SK-N-SH (cell line): ENCODE results near the gene NDUFA3. TPM values are rescaled to one million over a fixed set of nuclear protein-coding genes. Genes with fewer than 3 reads are reported as not detected.

ENCODE experiments used
- CTCF ChIA-PET: fragments of 300-600, 350-600 bp; formaldehyde crosslinking; extraction: SDS; loops from one replicate; lab custom pipeline; 2021; lab: Yijun Ruan, JAX
- POLR2A ChIA-PET: fragments of 350-600 bp; sonication (Branson Sonifier 250); formaldehyde crosslinking; extraction: SDS; loops from one replicate; lab custom pipeline; 2020; ENCODE audit warnings: antibody characterized with exemption, inconsistent platforms; lab: Yijun Ruan, JAX
- DNase-seq: peaks from one replicate; pipeline ENCODE4 v3.0.0; 2012
- H2AFZ ChIP-seq: fragments of 200-600 bp; sonication (generic); 2 replicates; pipeline ENCODE4 v1.8.1; 2016; ENCODE audit warnings: antibody characterized with exemption, mild to moderate bottlenecking, low read depth
- H3F3A ChIP-seq: fragments of 200-600 bp; sonication (generic); replicated peaks from 2 replicates; pipeline ENCODE3; 2016; ENCODE audit warnings: antibody characterized with exemption, mild to moderate bottlenecking; ENCODE audit not compliant: insufficient read depth
- H3K27ac ChIP-seq, 2 experiments: fragments of 200-500 bp in 1 of 2; fragments of 200-600 bp in 1 of 2; sonication (Bioruptor generic) in 1 of 2; sonication (generic), shearing (Covaris generic) in 1 of 2; 2 replicates each; pipeline versions ENCODE4 v1.5.1 to v1.6.1; 2014 to 2016; ENCODE audit warnings: low read depth in 2 of 2, inconsistent platforms in 1 of 2, low read length in 1 of 2, mild to moderate bottlenecking in 1 of 2, mixed read lengths in 1 of 2
- H3K27me3 ChIP-seq: fragments of 200-600 bp; sonication (generic), shearing (Covaris generic); 2 replicates; pipeline ENCODE4 v1.6.1; 2016; ENCODE audit warnings: mixed run types; ENCODE audit not compliant: insufficient read depth
- H3K36me3 ChIP-seq, 2 experiments: fragments of 200-500 bp in 1 of 2; fragments of 200-600 bp in 1 of 2; sonication (Bioruptor generic) in 1 of 2; sonication (generic) in 1 of 2; replicated peaks in 1 of 2; 2 replicates each; pipeline versions ENCODE3 to v1.5.1; 2014 to 2016; ENCODE audit warnings: low read length in 1 of 2, mild to moderate bottlenecking in 1 of 2; ENCODE audit not compliant: insufficient read depth in 2 of 2, control insufficient read depth in 1 of 2
- H3K4me1 ChIP-seq, 2 experiments: fragments of 200-500 bp in 1 of 2; fragments of 200-600 bp in 1 of 2; sonication (Bioruptor generic) in 1 of 2; sonication (generic), shearing (Covaris generic) in 1 of 2; 2 replicates each; pipeline versions ENCODE4 v1.5.1 to v1.6.1; 2014 to 2016; ENCODE audit warnings: low read depth in 1 of 2, low read length in 1 of 2, mixed run types in 1 of 2; ENCODE audit not compliant: insufficient read depth in 2 of 2, control insufficient read depth in 1 of 2
- H3K4me2 ChIP-seq: fragments of 200-600 bp; sonication (generic), shearing (Covaris generic); 2 replicates; pipeline ENCODE4 v1.6.1; 2017; ENCODE audit warnings: mixed run types
- H3K4me3 ChIP-seq, 2 experiments: fragments of 200-500 bp in 1 of 2; fragments of 200-600 bp in 1 of 2; sonication (Bioruptor generic) in 1 of 2; sonication (generic), shearing (Covaris generic) in 1 of 2; 2 replicates each; pipeline versions ENCODE4 v1.5.1 to v1.8.1; 2014 to 2016; ENCODE audit warnings: low read depth in 2 of 2, inconsistent platforms in 1 of 2, low read length in 1 of 2, mild to moderate bottlenecking in 1 of 2, mixed read lengths in 1 of 2, moderate library complexity in 1 of 2
- H3K79me2 ChIP-seq: fragments of 200-600 bp; sonication (generic); 2 replicates; pipeline ENCODE4 v1.8.1; 2017; ENCODE audit warnings: mild to moderate bottlenecking; ENCODE audit not compliant: insufficient read depth
- H3K9ac ChIP-seq: fragments of 200-600 bp; sonication (generic); 2 replicates; pipeline ENCODE4 v1.6.1; 2017; ENCODE audit warnings: mixed run types
- H3K9me2 ChIP-seq: fragments of 200-600 bp; sonication (generic); 2 replicates; pipeline ENCODE4 v1.6.1; 2017; ENCODE audit warnings: mixed run types
- H3K9me3 ChIP-seq: fragments of 200-600 bp; sonication (generic); 2 replicates; pipeline ENCODE4 v1.6.1; 2017; ENCODE audit warnings: mixed run types, mild to moderate bottlenecking, moderate library complexity
- H4K20me1 ChIP-seq: fragments of 200-600 bp; sonication (generic); 2 replicates; pipeline ENCODE4 v1.6.1; 2017; ENCODE audit warnings: mild to moderate bottlenecking, mixed run types; ENCODE audit not compliant: insufficient read depth
- CTCF ChIP-seq: fragments of 200-600 bp; sonication (generic); IDR thresholded peaks from 2 replicates; pipeline ENCODE4 v1.6.1; 2017; ENCODE audit warnings: antibody characterized with exemption, mild to moderate bottlenecking, moderate library complexity
- EP300 ChIP-seq, 2 experiments: IDR thresholded peaks; 2 replicates each; pipeline versions ENCODE4 v1.4.0 to v1.6.1; 2012; ENCODE audit warnings: borderline replicate concordance in 1 of 2, low read depth in 1 of 2, low read length in 1 of 2
- EZH2phosphoT487 ChIP-seq: fragments of 200-600 bp; sonication (generic); IDR thresholded peaks from 2 replicates; pipeline ENCODE4 v1.6.1; 2017; ENCODE audit warnings: low read depth, mixed run types, mild to moderate bottlenecking, antibody characterized with exemption, moderate library complexity, borderline replicate concordance
- GATA2 ChIP-seq: sonication (generic); formaldehyde crosslinking; IDR thresholded peaks from 2 replicates; pipeline ENCODE4 v1.5.0; 2020; ENCODE audit warnings: mild to moderate bottlenecking, missing genetic modification reagents
- NFIC ChIP-seq: IDR thresholded peaks from 2 replicates; pipeline ENCODE4 v1.4.0; 2012; ENCODE audit warnings: borderline replicate concordance
- NRF1 ChIP-seq: IDR thresholded peaks from 2 replicates; pipeline ENCODE4 v1.6.1; 2012; ENCODE audit warnings: low read depth, mild to moderate bottlenecking, low read length
- PBX3 ChIP-seq: IDR thresholded peaks from 2 replicates; pipeline ENCODE4; 2012
- RCOR1 ChIP-seq: fragments of 150-350 bp; IDR thresholded peaks from 2 replicates; pipeline ENCODE4 v1.6.1; 2017; ENCODE audit warnings: antibody characterized with exemption, low read length
- SIN3A ChIP-seq: IDR thresholded peaks from 2 replicates; pipeline ENCODE4 v1.6.1; 2012; ENCODE audit warnings: low read depth, mild to moderate bottlenecking, low read length, moderate library complexity, borderline replicate concordance
- SMC3 ChIP-seq: IDR thresholded peaks from 2 replicates; pipeline ENCODE4 v1.6.1; 2012; ENCODE audit warnings: low read depth, low read length, improper control_type of control experiment
- TAF1 ChIP-seq: IDR thresholded peaks from 2 replicates; pipeline ENCODE4 v1.6.1; 2012; ENCODE audit warnings: low read depth, mild to moderate bottlenecking, low read length, moderate library complexity, borderline replicate concordance
- USF2 ChIP-seq: fragments of 150-350 bp; IDR thresholded peaks from 2 replicates; pipeline ENCODE4 v1.6.1; 2017; ENCODE audit warnings: antibody characterized with exemption, low read length, low read depth, borderline replicate concordance
- WGBS: methylation state at CpG from one replicate; pipeline ENCODE4 v1.1.6; 2017; ENCODE audit warnings: low lambda C conversion rate; 5-methylcytosine and 5-hydroxymethylcytosine counted together
- polyA plus RNA-seq, 3 experiments: library from polyadenylated mRNA; depleted of rRNA; stranded (reverse); fragments of >200 nt; gene quantifications; 2 replicates each; pipeline ENCODE4 v1.2.3, GENCODE V29; 2012

The NDUFA3 gene
- polyA plus RNA-seq, 1 of the 3 experiments (the other 2 are of a cell fraction), result 87.0 TPM

GRCh38 chr19:54108496-54108895 lies 5.8 kb downstream of the NDUFA3 start:
- H4K20me1 ChIP-seq, result peaks cover 2% of the 10 kb centered on the region; the same call in 1 of the 2 replicates
- no peak for DNase-seq

GRCh38 chr19:54109651-54110050 lies 7.0 kb downstream of the NDUFA3 start:
- peaks cover 32% of the 10 kb centered on the region for H3K79me2 ChIP-seq
- no peak overlapping the region for H3K4me3 ChIP-seq
- H2AFZ ChIP-seq, result no peak overlapping the region
- no peaks in the 10 kb centered on the region for H3K27me3 ChIP-seq
- 92% methylated on average over 6 of the region's 6 CpGs for WGBS
- peaks cover 2% of the 10 kb centered on the region; the same call in 1 of the 2 replicates for H4K20me1 ChIP-seq
- H3K9me2 ChIP-seq, result no peaks in the 10 kb centered on the region
- H3K4me2 ChIP-seq, result no peak overlapping the region
- CTCF ChIA-PET, result no interaction called here
- H3K9me3 ChIP-seq, result no peaks in the 10 kb centered on the region
- no peak for DNase-seq
- H3K27ac ChIP-seq, result no peak overlapping the region
- no peaks in the 10 kb centered on the region for H3F3A ChIP-seq
- no peak overlapping the region for H3K9ac ChIP-seq
- no peak for TF ChIP-seq CTCF
- no peak for TF ChIP-seq SMC3
- TF ChIP-seq NFIC, result no peak
- TF ChIP-seq SIN3A, result no peak
- no peak for TF ChIP-seq RCOR1
- no peak for TF ChIP-seq GATA2 (CRISPR knock-in tag)
- no peak for TF ChIP-seq EP300 (IDR thresholded peaks at IDR 0.05; ENCODE audit: borderline replicate concordance in 1 of 2, low read depth in 1 of 2, low read length in 1 of 2)
- TF ChIP-seq PBX3, result no peak
- no peak for TF ChIP-seq EZH2phosphoT487
- no peak for TF ChIP-seq USF2
- TF ChIP-seq TAF1, result no peak
- peaks cover 12 to 35% of the 10 kb centered on the region in 2 experiments for H3K36me3 ChIP-seq
- POLR2A ChIA-PET, result interaction anchor here (0.6 kb wide), 1 partner anchor 27 kb away, joined by 3 read pairs; no protein-coding TSS in a partner anchor
- H3K4me1 ChIP-seq, result peaks cover 0 to 7% of the 10 kb centered on the region in 2 experiments; a peak in 1 of 4 replicates

More at GRCh38 chr19:54108496-54108895, 5.8 kb downstream of the NDUFA3 start:
- H3K4me2 ChIP-seq, result no peak overlapping the region
- H3F3A ChIP-seq, result no peaks in the 10 kb centered on the region
- POLR2A ChIA-PET, result no interaction called here
- CTCF ChIA-PET, result no interaction called here
- H3K27me3 ChIP-seq, result no peaks in the 10 kb centered on the region
- WGBS, result 89% methylated on average over 6 of the region's 7 CpGs
- H3K27ac ChIP-seq, result no peak overlapping the region
- no peak overlapping the region for H3K9ac ChIP-seq
- no peak overlapping the region for H3K4me3 ChIP-seq
- H3K36me3 ChIP-seq, result peaks cover 18 to 35% of the 10 kb centered on the region in 2 experiments
- H3K4me1 ChIP-seq, result no peaks in the 10 kb centered on the region; a peak in 1 of 4 replicates
- H3K9me3 ChIP-seq, result no peaks in the 10 kb centered on the region
- H3K9me2 ChIP-seq, result no peaks in the 10 kb centered on the region
- TF ChIP-seq NRF1, result no peak
- peaks cover 32% of the 10 kb centered on the region for H3K79me2 ChIP-seq
- no peak overlapping the region for H2AFZ ChIP-seq
